ENCODE data around the gene HDAC9.

Gene HDAC9
- total RNA-seq = 13.0 to 72.2 (median 45.3) reads per million in 18 experiments

DNA sequence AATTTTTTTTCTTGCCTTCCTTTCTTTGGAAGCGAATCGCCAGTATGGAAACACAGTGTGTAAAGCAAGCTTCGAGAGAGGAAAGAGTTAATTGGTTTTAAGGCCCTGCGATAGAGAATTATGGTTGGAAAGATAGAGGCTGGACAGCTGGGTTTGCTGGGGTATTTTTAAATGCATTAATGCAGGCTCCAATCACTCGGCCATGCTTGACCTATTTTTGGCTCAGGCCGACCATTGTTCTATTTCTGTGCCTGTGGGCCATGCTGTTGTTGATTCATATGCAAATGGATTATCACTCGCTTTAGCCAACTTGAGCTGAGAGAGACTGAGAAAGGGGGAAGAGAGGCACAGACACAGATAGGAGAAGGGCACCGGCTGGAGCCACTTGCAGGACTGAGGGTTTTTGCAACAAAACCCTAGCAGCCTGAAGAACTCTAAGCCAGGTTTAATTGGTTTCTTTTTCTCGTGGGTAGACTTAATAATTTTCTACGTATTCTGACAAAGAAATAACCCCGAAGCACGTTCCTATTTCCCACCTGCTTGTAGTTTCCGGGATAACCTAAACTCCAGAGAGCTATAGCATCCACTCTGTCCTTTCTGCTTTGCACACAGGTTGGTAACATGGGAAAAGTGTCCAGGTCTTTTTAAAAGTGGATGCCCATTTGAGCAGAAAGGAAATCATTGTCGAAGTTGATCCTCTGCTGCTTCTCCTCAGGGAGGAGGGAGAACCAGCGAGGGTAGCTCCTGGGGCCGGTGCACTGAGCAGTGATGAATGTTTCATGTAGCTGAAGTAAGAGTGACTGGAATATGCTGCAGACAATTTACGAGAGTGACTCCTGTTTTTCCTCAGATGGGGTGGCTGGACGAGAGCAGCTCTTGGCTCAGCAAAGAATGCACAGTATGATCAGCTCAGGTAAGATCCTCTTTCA lies at the start of gene HDAC9:
Gene HDAC9 (plus strand): TSS at position 338 of the 929 bp plus-strand sequence. CDS start 554 bp downstream, at position 892.
- peak; percentile 65 to 78 for DNase-seq

DNA sequence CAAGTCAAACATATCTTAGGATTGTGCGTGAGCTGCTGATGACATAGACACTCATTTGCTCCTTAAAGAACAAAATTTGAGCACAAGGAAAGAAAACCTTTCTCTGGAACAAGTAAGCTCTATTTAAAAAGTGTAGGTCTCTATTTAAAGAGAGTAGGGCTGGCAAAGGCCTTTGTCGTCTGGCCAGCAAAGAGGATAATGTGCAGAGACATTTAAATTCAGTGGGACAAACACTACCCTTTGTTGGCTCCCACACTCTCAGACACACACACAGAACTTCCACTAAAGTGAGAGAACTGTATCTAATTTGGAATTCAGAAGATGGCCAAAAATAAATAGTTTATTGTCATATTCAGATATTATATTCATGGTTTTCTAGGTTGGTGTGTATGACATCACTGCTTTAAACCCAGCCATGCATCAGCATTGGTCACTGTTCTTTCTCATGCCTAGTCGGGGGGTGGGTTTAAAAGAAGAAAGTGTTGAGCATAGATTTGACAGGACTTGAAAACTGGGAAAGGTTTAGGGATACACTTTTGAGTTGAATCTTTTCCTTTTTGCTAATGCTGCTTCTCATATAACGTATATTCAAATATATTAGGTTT lies 49.5 kb upstream of the HDAC9 start:
- DNase-seq = no peak

DNA sequence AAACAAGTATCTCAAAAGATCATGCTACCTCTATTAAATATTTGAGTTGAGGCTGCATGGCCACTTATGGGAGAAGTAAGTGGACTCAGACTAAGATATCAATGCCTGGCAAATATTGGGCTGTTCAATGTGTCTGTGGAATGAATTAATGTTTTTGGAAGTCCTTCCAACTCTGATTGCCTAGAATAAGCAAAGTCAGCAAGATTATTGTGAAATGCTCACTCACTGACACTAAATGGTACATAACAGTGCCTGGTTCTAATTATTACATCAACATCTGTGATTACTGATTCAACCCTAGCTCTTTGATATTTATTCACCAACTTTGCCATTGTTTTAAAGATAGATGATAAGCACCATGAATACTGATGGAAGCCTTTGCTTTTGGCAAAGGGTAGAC lies 45.5 kb upstream of the HDAC9 start:
- DNase-seq = no peak

DNA sequence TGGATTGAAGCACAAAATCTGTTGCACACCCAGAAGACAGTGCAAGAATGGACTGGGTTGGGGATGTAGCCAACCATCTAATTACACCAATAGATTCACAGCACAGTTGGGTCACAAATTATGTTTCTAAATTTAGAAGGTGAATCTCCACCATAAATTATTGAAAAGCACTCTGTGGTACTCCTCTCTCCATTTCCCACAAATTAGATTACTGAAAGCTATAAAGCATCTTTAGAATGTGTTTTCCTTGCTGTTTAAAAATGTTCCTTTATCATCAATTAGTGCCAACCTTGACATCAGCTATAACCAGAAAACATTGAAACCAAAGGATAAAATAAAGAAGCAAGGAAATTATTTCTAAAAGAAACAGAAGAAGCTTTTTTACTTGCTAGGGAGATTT lies 39.9 kb upstream of the HDAC9 start:
- no peak for DNase-seq

DNA sequence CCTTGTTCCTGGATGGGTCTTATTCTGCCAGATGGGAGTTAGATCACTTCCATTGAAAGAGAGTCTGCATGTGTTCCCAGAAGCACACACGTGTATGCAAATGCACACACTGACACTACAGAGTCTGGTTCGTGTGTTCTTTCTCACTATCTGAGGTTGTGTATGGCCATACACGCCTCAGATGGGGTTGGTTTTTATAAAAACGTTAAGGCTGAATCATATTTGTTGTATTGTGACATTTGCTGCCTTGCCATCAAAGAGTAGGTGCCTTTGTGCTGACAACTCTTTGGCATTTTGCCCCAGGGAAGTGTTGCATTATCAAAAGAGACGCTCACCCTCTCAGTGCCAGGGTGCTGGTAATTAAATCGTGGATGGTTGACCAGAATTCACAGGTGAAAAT lies 37.7 kb upstream of the HDAC9 start:
- DNase-seq = peak; percentile 10 to 19

DNA sequence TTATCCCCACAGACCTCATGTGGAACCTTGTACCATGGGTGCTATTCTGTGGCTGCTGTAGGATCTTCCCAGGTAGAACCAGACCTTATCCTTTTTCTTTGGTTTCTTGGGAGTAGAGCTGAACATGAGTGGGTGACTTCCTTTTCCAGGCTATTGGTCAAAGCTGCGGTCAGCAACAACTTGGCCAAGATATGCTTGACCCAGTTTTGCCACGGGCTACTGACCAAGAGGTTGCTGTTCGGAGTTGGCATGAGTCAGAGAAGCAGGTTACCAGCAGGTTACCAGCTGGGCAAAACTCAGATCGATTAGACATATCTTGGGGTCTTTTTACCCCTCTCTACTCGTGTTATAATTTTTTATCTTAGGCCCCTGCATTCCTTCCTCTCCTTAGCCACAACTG lies 36.7 kb upstream of the HDAC9 start:
- peak; percentile 37 to 55 for DNase-seq

DNA sequence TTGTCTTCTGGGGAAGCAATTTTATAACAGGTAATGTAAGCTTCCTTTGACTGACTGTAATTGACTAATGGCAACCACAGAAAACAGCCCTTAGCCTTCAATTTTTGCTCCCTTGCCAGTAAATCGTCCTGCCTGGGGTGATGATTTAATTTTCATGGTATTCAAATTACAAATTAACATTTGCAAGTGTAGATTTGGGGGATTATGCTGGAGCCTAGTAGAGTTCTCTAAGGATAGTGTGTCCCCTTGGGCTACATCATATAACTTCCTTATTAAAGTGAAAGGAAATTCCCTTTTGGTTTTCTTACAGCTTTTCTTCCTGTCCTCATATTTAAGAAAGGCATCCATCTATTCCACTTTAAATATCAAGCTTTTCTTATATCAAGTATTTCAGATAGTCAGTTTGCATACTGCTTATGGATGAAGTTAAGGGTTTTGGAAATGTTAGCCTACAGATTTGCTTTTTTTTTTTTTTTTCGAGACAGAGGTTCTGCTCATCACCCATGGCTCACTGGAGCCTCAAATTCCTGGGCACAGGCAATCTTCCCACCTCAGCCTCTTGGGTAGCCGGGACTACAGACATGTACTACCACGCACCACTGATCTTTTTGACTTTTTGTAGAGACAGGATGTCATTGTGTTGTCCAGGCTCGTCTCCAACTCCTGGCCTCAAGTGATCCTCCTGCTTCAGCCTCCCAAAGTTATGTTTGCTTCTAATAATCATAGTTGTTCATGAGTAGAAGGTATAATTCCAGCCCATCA lies 35.9 kb upstream of the HDAC9 start:
- no peak for DNase-seq

DNA sequence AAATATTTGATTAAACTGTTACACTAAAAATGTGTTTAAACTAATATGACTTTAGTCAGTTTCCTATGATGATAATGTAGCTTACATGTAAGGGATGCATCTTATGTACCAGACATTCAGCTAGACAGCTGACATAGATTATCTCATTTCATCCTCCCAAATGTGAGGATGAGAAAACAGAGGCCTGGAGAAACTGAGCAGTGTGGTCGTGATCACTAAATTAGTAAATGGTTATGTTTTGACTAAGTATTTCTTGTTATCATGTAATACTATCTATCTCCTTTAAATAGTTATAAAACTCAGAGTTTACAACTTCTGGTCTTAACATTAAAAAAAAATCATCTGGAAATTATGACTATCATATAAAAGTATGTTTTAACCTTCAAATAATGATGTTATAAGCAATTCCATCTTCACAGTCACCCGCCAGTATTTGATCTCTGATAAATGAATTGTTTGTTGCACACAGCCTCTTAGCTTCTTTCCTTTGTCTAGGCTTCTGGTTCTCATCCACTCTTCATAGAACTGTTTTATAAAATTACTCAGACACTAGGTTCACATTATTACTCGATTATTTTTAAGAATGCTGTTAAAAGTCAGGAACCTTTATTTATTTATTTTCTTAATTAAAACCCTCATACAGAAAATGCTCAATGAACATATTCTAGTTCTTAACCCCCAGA lies 33.6 kb upstream of the HDAC9 start:
- no peak for DNase-seq

DNA sequence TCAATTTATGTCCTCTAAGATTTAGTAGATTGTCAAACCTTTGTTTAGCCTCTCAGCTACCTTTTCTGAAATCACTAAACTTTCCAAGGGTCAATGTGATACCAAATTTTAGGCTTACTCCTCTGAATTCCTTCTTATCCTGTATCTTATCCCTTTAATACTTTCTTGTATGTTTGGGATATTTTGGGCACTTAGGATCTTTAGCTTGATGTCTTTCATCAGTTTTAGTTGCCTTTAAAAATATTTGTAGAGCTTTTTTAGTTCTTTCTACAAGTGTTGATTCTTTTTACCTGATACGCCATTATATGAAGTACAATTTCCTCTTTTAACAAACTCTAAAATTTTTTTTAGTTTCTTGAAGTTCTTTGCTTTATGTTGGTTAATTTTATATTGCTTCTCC lies 30.7 kb upstream of the HDAC9 start:
- no peak for DNase-seq

DNA sequence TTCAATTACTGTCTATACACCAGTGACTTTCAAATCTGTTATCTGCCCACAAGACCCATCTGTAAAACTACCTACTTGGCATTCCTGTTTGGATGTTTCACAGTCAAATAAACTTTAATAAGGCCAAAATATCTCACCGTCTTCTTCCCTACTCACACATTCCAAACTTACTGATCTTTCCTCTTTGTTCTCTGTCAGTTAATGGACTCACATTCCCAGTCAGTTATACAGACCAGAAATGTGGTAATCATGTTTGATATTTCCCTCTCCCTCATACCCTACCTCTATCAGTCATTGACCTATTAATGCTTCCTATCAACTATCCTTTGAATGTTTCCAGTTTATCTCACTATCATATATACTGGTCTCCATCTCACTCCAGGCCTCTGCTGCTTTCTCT lies 28.5 kb upstream of the HDAC9 start:
- DNase-seq = no peak

DNA sequence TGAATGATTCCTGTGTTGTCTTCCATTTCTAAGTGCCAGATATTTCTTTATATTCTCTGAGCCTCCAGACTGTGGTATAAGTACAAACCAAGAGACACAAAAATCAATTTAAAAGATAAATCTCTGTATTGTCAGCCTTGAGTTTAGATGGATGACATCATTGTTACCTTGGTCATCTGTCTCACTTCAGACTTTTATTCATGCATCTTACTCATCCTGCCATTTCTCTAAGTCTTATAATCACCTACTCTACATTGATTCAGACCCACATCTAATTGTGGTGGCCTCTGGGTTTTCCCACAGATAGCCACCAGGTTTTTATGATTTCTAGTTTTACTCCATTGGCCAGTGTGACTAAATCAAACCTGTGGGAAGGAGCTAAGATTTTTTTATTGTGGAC lies 26.8 kb upstream of the HDAC9 start:
- DNase-seq = no peak

DNA sequence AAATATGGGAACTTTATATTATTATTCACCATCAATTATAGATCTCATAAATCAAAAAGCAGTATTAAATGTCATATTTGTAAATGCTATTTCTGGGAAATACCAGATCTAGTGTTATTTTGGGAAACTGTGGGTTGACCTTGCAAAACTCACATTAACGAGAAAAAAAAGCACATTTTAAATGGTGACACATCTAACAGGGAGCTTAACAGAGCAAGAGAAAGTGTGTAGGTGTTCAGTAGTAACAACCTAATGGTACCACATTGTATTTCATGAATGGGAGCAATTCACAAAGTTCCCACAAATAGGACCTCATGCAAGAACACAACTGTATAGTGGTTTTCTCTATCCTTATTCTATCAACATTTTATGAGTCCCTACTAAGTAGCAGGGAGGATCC lies 26.2 kb upstream of the HDAC9 start:
- peak; percentile 63 to 74 for DNase-seq

DNA sequence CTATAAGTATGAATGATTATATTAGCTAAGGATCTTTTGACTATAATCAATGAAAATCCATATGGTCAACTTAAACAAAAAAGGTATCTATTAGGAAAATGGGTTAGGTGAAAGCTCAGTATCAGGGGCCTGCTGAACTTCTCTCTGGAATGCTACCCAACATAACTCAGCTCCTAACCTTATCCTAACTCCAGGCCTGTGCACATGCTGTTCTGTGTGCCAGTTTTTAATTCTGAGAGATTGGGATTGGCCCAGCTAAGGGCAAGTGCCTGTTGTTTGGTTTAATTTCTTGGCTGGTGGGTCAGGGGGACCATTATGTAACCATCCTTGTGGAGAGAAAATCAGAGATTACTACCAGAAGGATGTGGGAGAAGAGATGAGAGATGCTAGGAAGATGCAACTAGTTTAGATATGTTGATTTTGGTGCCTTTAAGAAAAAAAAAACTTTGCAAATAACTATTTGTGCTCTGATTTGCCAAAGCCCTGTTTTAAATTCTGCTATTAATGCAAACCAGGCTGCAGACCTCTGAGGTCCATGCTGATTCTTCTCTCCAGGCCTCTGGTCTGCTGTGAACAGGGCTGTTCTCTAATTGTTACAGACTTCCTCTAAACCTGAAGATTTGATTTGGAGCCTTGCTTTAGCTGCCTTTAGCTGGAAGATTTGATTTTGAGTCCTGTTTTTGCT lies 23.9 kb upstream of the HDAC9 start:
- no peak for DNase-seq

DNA sequence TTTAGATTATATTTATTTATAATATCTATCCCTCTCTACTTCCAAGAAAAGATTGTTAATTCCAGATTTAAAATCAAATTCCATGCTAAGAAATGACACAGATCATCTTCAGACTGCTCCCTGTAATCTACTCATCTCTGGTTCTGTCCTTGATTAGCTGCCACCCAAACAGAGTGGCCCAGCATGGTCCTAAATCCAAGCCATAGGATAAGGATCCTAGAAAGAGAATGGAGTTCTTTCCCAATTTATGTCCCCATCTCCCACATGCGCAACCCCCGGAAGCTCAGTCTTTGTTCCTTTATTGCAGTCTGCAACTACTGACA lies 23.4 kb upstream of the HDAC9 start:
- no peak for DNase-seq

DNA sequence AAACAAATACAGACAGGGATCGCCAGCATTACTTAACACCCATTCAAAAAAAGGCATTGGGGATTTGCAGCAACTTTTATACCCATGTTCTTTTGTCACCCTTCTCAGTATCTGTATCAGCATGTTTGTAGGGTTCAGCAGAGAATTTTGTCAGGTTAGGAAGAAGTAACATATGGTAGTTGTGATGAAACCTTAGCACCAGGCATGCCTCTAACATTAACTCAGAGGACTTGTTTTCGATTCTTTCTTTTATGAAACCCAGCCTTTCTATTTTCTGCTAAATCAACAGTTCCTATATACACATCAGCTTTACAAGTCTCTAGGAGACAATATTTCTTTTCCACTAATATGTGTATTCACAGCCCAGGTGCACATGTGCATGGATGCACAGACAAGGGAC lies 22.4 kb upstream of the HDAC9 start:
- DNase-seq = no peak

DNA sequence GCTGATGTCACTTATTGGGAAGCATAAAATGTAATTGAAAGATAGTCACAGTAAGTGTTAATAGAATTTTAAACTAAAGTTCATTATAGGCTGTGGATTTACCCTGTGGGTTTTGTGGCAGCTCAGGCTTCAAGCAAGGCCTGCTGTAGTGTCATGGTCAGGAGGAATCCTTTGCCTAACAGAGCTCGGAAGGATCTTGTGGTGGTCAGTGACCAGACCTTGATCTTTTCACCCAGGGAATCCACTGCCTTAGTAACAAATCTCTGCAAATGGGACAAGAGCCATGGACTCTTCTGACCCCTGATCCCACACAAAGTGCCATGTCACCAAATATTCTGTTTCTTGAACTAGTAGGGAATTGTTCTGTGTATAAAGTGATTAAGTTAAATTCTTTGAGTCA lies 20.6 kb upstream of the HDAC9 start:
- DNase-seq = no peak

DNA sequence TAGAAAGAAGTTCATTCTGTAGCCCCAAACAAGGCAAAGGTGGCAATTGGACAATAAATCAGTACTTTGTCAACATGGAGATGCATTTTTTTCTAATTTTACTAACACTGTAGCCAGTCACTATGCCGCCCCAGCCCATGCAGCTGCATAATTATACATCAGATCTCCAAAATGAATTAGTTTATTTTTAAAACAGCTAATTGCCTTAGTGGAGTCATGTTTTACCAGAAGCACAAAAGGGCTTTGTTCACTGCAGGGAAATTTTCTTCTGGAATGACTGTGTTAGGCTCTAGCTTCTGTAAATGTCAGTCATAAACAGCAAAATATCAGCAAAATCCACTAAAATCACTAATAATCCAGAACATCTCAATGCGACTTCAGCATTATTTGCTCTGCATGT lies 20.1 kb upstream of the HDAC9 start:
- DNase-seq = no peak

DNA sequence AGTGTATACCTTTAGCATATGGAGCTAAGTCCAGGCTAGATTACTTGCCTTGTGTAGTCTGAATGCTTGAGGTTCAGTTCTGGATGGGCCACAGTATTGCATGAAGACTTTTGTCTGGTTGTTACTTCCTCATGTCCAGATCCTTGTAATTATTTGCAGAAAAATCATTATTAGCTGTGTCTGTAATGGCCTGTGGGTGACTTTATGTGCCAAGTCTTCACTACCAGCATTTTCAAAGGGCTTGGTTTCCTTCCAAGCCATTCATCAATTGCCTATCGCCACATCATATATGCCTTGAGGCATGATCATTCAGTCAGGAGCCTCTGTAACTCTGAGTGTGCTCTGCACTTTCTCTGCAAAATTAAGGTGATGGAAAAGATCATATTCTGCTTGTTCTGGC lies 13.8 kb upstream of the HDAC9 start:
- no peak for DNase-seq

DNA sequence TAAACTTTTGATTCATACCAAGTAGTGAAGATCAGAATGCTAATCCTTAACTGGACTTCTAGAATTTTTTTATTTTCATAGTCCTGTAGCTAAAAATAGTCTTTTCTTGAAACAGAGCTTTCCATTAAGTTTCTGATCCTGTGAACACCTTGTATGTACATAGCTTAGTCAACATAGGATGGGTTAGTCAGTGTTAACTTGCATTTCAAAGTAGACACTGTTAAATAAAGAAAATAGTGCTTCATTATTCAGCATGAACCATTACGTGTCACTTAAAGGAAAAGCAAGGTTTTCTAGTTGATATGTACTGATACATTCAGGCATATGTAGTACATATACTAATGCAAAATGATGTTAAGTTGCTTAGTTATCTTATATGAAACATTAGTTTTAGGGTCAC lies 7.5 kb upstream of the HDAC9 start:
- no peak for DNase-seq

DNA sequence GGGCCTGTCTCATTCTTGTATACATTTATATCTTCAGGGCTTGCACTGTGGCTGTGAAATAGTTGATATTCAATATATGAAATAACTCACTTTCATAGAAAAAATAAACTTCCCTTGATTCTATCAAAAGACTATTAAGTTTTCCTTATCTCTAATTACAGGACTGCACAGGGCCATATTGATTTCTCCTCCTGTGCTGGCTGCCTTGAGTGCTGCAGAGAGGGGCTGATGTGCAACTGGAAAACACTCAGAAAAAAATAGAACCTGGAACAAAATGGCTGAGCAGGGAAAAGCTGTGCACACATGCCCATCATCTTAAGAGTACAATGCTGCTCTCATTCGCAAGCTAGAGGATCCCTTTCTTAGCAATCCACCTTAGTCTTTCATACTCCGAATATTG lies 5.9 kb upstream of the HDAC9 start:
- DNase-seq = no peak

DNA sequence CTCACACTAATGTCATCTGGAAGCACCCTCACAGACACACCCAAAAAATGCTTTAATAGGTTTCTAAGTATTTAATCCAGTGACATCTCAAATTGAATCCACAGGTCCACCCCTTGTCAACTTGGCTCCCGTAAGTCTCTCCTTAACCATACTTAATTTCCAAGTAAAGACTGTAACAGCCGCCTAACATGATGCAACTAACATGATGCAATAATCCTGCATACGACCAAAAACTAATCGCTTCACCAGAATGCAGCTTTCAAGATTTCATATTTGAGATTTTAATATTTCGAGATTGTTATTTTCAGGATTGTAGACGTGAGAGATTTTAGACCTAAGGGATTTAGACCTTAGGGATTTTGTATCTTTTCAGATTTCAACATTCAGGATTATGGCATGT lies 3.7 kb upstream of the HDAC9 start:
- peak; percentile 43 to 61 for DNase-seq

DNA sequence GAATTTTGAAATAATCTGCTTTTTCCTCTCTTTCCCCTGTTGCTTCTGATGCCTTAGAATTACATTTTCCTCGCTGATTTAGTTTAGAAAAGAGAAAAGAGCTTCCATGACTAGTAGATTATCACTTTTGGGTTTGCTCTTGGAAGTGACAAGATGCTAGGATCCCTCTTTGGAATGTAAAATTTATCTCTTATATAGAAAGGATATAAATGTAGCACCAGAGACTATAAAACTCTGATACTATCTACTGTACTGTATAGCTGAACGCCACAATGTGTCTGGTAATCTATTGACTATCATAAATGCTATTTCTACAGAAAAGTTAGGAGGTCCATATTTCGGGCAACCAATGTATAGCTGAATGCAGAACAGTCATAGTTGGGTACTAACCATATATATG lies 1.1 kb upstream of the HDAC9 start:
- DNase-seq = no peak

Data from inflammatory macrophage (primary cell).